CD4-positive, alpha-beta T cell (primary cell): ENCODE data around the gene MEFV. TPM values are rescaled to one million over a fixed set of nuclear protein-coding genes. Genes with fewer than 3 reads are reported as not detected.

ENCODE experiments used
- ATAC-seq: fragments of 200-7000 bp; cut with Tn5 transposase; one replicate; pipeline ENCODE4 v1.10.0; 2022; ENCODE audit warnings: mild to moderate bottlenecking; ENCODE audit not compliant: poor library complexity
- CTCF ChIA-PET: fragments of 350-600 bp; sonication (Branson Sonifier 250); formaldehyde crosslinking; loops from one replicate; lab custom pipeline; 2021; ENCODE audit warnings: antibody characterized with exemption, inconsistent platforms; lab: Charles Lee
- POLR2A ChIA-PET: fragments of 350-600 bp; sonication (Branson Sonifier 250); formaldehyde crosslinking; loops from one replicate; lab custom pipeline; 2021; ENCODE audit warnings: antibody characterized with exemption, inconsistent platforms; lab: Charles Lee
- DNase-seq, 14 experiments: peaks; one replicate each; pipeline ENCODE4 v3.0.0-alpha.2; 2013 to 2020; ENCODE audit warnings: mixed read lengths in 2 of 14
- H3K27ac ChIP-seq, 2 donors: one replicate each; pipeline versions ENCODE4 v1.5.1 to v1.7.0; 2013; ENCODE audit warnings: low read length in 2 of 2, low read depth in 1 of 2, mild to moderate bottlenecking in 1 of 2
- H3K27me3 ChIP-seq, 2 experiments: 1 replicate in 1 of 2; 2 replicates in 1 of 2; pipeline versions ENCODE4 v1.6.1 to v1.7.0; 2013; ENCODE audit warnings: low read length in 2 of 2, control low read depth in 1 of 2, mild to moderate bottlenecking in 1 of 2, moderate library complexity in 1 of 2; ENCODE audit not compliant: insufficient read depth in 2 of 2, control insufficient read depth in 1 of 2
- H3K36me3 ChIP-seq: one replicate; pipeline ENCODE4 v1.6.1; 2013; ENCODE audit warnings: low read length, control low read depth; ENCODE audit not compliant: insufficient read depth
- H3K4me1 ChIP-seq: one replicate; pipeline ENCODE4 v1.6.1; 2013; ENCODE audit warnings: low read length, control low read depth; ENCODE audit not compliant: insufficient read depth
- H3K4me3 ChIP-seq: one replicate; pipeline ENCODE4 v1.5.1; 2013; ENCODE audit warnings: mild to moderate bottlenecking, low read length, moderate library complexity
- H3K9me3 ChIP-seq, 2 experiments: 1 replicate in 1 of 2; 2 replicates in 1 of 2; pipeline versions ENCODE4 v1.6.1 to v1.7.0; 2013; ENCODE audit warnings: low read length in 2 of 2, mild to moderate bottlenecking in 2 of 2, control low read depth in 1 of 2, moderate library complexity in 1 of 2; ENCODE audit not compliant: control insufficient read depth in 1 of 2, insufficient read depth in 1 of 2
- H3K27ac Mint-ChIP-seq: one replicate; pipeline ENCODE4 v1.8.0; 2020; ENCODE audit warnings: mixed read lengths
- H3K27me3 Mint-ChIP-seq: one replicate; pipeline ENCODE4 v1.8.0; 2021; ENCODE audit warnings: mixed read lengths
- H3K36me3 Mint-ChIP-seq: one replicate; pipeline ENCODE4 v1.8.0; 2021; ENCODE audit warnings: low read depth, mixed read lengths
- H3K4me1 Mint-ChIP-seq: one replicate; pipeline ENCODE4 v1.8.0; 2021; ENCODE audit warnings: low read depth, mixed read lengths
- H3K4me3 Mint-ChIP-seq: one replicate; pipeline ENCODE4 v1.8.0; 2020; ENCODE audit warnings: mild to moderate bottlenecking, mixed read lengths
- H3K9me3 Mint-ChIP-seq: one replicate; pipeline ENCODE4 v1.8.0; 2020; ENCODE audit warnings: mixed read lengths
- CTCF ChIP-seq: fragments of 200-600 bp; IDR thresholded peaks from one replicate; pipeline ENCODE4 v1.8.0; 2022; ENCODE audit warnings: antibody characterized with exemption, mild to moderate bottlenecking
- intact Hi-C, 2 experiments: fragments of 100-400 bp; cut with DNase I in 1 of 2; cut with micrococcal nuclease in 1 of 2; formaldehyde crosslinking; loops; one replicate each; pipeline versions ENCODE4 v1.15.1 to v1.9.0; 2023 to 2025; cut with DNase I, micrococcal nuclease
- total RNA-seq, 174 experiments: library from RNA in 2 of 174; stranded (reverse) in 2 of 174; gene quantifications; one replicate each; pipeline ENCODE4 v1.2.3 and lab custom pipeline; 2021 to 2026

MEFV gene
- total RNA-seq, 2 experiments from 2014 or later = 0.60 to 0.73 TPM

GRCh38 chr16:3305109-3306068 is 49.0 kb upstream of the MEFV start, which contains the start of the genes TIGD7 and ZNF75A:
Gene TIGD7 (minus strand): TSS chr16:3305430. CDS start chr16:3300614, 4,816 bp downstream.
Gene ZNF75A (plus strand): TSS chr16:3305497. CDS start chr16:3308429, 2,932 bp downstream.
- CTCF ChIA-PET = interaction anchor here (0.8 to 1.9 kb wide), 5 partner anchors 10 to 152 kb away, joined by 3 to 5 read pairs (median 4); partner anchors contain the start of genes NAA60, ZNF174, ZNF200 and ZNF597
- ATAC-seq = peak; percentile 92
- DNase-seq = peak; percentile 67 to 96 (median 79)
- intact Hi-C loops = loop anchor here (1.0 to 5.0 kb wide), 6 partner anchors 22 to 152 kb away; partner anchors contain the start of genes ZNF263 (in 2 of the 2), NAA60 (in 1 of the 2), ZNF174 (in 1 of the 2) and ZNF597 (in 1 of the 2)
- Mint-ChIP-seq H3K4me3 (peak within 1 kb of the TSS; percentile 86), H3K4me1 (peaks cover 22% of the 10 kb centered on the region), H3K36me3 (peaks cover 88% of the 10 kb centered on the region), H3K9me3 (peaks cover 16% of the 10 kb centered on the region), H3K27ac (peak within 1 kb of the TSS; percentile 82), H3K27me3 (no peaks in the 10 kb centered on the region)
- Histone ChIP-seq H3K9me3 (peaks cover 43 to 58% of the 10 kb centered on the region in 2 experiments), H3K4me3 (peak within 1 kb of the TSS; percentile 91), H3K4me1 (peaks cover 28% of the 10 kb centered on the region), H3K36me3 (peaks cover 18% of the 10 kb centered on the region), H3K27me3 (no peaks in the 10 kb centered on the region), H3K27ac (peak within 1 kb of the TSS; percentile 76 to 89)
- POLR2A ChIA-PET = interaction anchor here (0.7 to 4.0 kb wide), 18 partner anchors 9 to 155 kb away, joined by 3 to 48 read pairs (median 4); partner anchors contain the start of genes NAA60, ZNF174, ZNF263 and ZNF597
- TF ChIP-seq CTCF = no peak

- ChIA-PET POLR2A (interaction anchor here (0.7 to 4.0 kb wide), 9 partner anchors 10 to 154 kb away, joined by 3 to 48 read pairs (median 5); partner anchors contain the start of genes ZNF174, ZNF263 and ZSCAN32), CTCF (interaction anchor here (0.9 to 1.9 kb wide), 3 partner anchors 69 to 153 kb away, joined by 3 to 5 read pairs (median 4); partner anchors contain the start of genes ZNF174, ZNF200 and ZSCAN32)
- Mint-ChIP-seq H3K27ac (peak overlapping the region; percentile 77), H3K4me1 (peaks cover 22% of the 10 kb centered on the region), H3K27me3 (no peaks in the 10 kb centered on the region), H3K9me3 (peaks cover 18% of the 10 kb centered on the region), H3K36me3 (peaks cover 88% of the 10 kb centered on the region), H3K4me3 (peak overlapping the region; percentile 86)
- DNase-seq = no peak
- Histone ChIP-seq H3K9me3 (peaks cover 42 to 52% of the 10 kb centered on the region in 2 experiments), H3K27me3 (no peaks in the 10 kb centered on the region), H3K4me1 (peaks cover 28% of the 10 kb centered on the region), H3K4me3 (peak overlapping the region; percentile 91), H3K36me3 (peaks cover 26% of the 10 kb centered on the region), H3K27ac (no peak overlapping the region)
- no peak for ATAC-seq
- TF ChIP-seq CTCF = no peak
- intact Hi-C loops = loop anchor here in 1 of 2 experiments (2.0 to 5.0 kb wide), 2 partner anchors 63 to 96 kb away; partner anchors contain the start of genes ZNF174 and ZSCAN32
Measured at GRCh38 chr16:3304370-3304769, 47.9 kb upstream of the MEFV start.

- no peak overlapping the region for H3K4me3 ChIP-seq
- Mint-ChIP-seq H3K4me3 (no peak overlapping the region), H3K9me3 (peaks cover 24% of the 10 kb centered on the region), H3K36me3 (peaks cover 80% of the 10 kb centered on the region), H3K27me3 (no peaks in the 10 kb centered on the region), H3K4me1 (no peaks in the 10 kb centered on the region), H3K27ac (no peak overlapping the region)
- H3K36me3 ChIP-seq = peaks cover 26% of the 10 kb centered on the region
- POLR2A ChIA-PET = interaction anchor here (0.7 kb wide), 1 partner anchor 10 kb away, joined by 3 read pairs; no protein-coding TSS in a partner anchor
- peaks cover 54 to 80% of the 10 kb centered on the region in 2 experiments for H3K9me3 ChIP-seq
- no peak for ATAC-seq
- DNase-seq = no peak
- TF ChIP-seq CTCF = no peak
- intact Hi-C loops = no loop called here
- CTCF ChIA-PET = no interaction called here
- H3K27me3 ChIP-seq = no peaks in the 10 kb centered on the region
- H3K27ac ChIP-seq = no peak overlapping the region
- no peaks in the 10 kb centered on the region for H3K4me1 ChIP-seq
Measured at GRCh38 chr16:3295783-3296182, 39.4 kb upstream of the MEFV start.
